GM19240 (cell line): ENCODE results near the gene RCOR1.

Source experiments
- DNase-seq: peaks from one replicate; pipeline ENCODE4 v3.0.0; 2011; ENCODE audit warnings: low spot score; ENCODE audit not compliant: insufficient read length

Gene RCOR1

DNA sequence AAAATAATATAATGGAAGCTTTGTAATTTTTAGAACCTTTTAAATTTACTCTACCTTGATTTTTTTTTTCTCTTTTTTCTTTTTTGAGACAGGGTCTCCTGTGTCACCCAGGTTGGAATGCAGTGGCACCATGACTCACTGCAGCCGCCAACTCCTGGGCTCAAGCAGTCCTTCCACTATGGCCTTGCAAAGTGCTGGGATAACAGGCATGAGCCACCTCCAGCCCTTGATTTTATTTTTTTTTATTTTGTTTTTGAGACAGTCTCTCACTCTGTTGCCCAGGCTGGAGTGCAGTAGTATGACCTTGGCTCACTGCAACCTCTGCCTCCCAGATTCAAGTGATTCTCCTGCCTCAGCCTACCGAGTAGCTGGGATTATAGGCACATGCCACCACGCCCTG lies 119.5 kb downstream of the RCOR1 start:
- DNase-seq = no peak

DNA sequence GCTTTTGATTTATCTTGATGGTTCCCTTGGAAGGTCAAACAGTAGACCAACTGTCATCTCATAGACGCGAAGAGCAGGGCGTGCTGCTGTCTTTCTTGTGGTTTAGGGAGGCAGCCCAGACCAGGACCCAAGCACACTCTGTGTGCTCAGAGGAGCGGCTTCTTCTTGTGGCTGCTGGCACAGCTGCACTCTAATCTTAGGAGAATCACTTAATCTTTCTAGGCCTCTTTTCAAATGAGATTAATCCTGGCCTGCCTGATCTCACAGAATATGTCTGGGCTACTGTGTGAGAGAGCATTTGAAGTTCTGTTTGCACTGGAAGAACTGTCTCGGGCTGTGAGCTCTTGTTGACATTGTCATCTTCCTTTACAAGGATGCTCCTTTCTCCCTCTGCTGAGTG lies 124.8 kb downstream of the RCOR1 start:
- no peak for DNase-seq

DNA sequence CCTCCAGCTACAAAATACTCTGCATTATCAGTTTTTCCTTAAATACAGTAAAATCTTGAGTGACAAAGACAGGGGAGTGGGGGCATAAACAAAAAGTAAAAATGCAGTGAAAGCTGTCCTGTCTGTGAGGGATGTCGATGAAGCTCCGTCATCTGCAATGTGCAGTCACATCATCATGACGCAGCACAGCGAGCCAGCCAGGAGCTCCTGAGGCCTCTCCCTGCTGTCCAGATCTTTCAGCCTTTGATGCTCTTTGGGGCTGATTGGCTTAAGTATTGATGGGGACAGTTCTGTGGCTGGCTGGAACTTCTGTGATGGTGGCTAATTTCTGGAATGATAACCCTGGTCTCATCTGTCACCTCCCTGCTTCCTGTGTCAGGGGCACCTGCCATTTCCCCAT lies 130.2 kb downstream of the RCOR1 start:
- DNase-seq = no peak

DNA sequence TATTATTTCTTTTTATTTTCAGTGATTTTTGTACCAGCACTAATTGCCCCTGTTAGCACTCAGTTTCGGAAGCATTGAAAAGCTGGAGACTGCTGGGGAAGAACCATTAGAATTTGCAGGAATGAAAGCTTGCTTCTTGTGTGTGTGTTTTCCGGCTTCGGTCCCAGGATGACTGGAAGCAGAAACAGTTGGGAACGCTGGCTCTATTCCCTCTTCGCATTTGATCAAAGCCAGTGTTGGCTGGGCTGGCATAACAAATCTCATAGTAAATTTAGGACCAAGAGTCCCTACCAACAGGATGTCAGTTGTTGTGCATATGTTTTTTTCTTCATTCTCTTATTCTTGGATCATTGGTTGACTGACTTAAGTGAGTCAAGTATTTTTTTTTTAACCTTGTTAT lies 131.2 kb downstream of the RCOR1 start:
- no peak for DNase-seq

DNA sequence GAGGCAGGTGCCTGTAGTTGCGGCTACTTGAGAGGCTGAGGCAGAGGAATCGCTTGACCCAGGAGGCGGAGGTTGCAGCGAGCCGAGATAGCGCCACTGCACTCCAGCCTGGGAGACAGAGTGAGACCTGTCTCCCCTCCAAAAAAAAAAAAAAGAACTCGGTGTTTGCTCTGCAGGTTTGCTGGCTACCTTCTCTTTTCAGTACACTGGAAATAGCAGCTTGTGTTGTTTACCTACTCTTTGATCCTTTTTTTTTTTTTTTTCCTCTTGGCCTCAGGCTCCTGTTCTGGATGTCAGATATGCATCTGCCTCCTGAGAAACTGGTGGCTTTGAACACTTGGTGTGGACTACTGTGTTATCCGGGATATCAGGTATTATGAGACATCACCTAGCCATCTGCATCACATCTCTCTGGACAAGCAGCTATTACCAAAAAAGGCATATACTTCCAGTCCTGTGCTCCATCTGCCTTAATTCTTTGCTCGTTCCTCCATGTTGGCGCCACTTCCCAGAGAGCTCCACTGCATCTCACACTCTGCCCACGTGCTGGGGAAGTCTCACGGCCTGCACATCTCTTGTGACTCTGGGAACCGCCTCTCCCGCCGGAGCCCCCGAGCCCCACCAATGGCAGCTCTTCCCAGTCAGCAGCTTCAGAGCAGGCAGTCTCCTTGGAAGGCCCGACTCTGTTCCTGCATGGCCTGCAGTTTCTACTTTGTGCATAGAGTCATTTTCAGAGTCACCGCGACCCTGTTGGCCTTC lies 133.9 kb downstream of the RCOR1 start:
- no peak for DNase-seq

DNA sequence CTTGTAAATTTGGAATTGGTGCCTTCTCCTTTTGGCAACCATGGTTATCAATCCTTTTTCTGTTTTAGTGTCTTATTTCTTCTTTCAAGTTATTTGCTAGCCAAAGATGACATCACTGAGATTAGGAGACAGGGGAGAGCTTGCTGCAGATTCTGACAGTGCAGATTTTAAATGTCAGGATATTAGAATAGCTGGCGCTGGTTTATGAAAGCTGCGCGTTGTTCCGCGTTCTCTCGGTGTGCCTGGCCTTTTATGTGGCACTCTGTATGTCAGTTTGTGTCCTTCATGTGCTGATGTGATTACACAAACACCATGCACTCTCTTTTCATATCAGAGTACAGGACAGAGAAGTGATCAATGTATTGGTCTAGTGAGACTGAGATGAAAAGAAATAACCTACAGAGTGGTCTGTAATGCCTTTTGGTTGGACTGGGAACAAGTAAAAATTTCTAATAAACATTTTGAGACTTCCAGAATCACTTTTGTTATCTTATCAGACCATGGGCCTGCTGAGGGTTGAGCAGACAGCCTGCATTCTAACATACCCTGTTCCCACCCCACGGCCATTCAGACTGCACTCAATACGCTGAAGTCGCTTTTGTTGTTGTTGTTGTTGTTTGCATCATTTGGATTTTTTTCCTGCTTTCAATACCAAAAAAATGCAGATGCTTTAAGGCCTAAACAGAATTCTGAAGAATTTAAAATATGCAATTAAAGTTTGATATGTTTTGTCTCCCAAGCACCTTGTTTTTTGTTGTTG lies 135.1 kb downstream of the RCOR1 start:
- DNase-seq = no peak

DNA sequence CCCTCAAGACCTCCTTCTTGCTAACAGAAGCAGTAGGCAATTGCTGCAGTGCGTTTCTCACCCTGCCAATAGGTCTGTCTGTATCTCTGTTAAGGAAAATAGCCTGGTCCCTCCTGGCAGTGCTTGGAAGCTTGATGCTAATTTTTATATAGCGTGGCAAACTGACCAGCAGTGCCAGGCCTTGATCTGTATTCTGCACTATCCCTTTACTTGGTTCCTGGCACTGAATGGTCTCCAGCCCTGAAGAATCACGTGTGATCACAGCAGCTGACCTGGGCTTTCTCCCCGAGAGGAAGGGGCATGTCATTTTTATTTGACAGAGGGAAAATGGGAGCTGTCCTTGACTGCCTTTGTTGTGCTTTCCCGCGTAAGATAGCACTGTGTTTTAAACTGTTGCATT lies 136.1 kb downstream of the RCOR1 start:
- no peak for DNase-seq

DNA sequence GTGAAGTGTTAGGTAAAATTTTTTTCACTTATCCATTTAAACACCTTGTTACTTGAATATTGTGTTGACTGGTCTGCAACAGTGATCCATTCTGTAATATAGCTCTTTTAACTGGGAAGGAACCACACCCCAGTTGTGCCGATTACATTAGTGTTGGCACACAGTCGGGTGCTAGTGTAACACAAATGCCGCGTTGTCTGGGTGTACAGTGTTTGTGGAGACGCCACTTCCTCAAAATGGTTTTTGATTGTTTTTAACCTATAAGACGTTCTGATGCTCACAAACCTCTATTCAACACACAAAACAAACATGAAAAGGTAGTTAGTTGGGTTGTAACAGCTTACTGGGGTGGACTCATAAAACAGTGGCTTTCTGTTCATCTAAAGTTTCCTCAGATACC lies 136.8 kb downstream of the RCOR1 start:
- DNase-seq = no peak

DNA sequence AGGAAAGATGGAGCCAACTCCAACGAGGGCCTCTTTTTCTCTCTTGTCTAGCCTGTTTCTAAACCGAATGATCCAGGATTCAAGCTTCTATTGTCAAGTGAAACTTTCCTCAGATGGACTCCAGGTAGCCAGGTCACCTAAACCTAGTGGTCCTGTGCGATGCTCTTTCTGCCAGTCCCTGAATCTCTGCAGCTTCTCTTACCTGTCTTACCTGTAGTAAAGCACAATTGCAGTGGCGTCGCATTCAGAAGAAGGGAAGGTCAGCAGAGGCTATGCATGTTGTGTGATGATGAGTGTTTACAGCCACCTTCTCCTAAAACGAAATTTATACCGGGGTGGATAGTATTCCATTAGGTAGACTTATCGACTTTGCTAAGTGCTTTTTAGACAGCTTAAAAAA lies 137.4 kb downstream of the RCOR1 start:
- no peak for DNase-seq

DNA sequence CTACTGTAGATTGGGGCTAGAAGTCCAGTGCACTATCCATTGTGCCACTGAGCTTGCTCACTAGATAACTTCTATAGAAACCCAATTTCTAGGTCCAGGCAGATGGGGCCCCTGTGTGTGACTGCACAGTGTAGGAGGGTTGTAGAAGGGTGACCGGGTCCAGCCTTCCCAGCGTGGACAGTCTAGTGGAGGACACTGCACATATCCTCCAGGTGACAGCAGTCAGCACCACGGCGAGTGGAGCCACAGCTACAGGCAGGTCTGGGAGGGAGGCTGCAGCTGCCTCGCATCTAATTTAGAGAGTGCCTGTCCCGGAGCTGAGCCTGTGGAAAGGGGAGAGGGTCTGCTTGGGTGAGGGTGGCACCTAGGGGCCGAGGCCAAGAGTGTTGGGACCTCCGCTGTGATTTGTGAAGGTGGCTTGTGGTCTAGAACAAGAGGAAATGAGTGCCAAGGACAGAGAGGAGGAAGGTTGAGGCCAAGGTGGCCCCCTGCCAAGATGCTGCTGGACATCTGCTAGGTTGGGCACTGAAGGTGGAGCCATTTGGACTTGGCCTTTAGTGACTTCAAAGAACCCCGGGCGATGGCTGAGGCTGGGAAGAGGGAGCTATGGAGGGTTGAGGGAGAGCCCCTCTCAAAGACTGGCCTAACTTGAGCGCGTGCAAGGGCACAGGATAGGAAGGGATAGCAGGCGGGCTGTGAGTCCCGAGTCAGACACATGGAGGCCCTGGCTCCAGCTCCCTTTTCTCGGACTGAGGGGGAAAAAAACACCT lies 138.8 kb downstream of the RCOR1 start:
- no peak for DNase-seq

DNA sequence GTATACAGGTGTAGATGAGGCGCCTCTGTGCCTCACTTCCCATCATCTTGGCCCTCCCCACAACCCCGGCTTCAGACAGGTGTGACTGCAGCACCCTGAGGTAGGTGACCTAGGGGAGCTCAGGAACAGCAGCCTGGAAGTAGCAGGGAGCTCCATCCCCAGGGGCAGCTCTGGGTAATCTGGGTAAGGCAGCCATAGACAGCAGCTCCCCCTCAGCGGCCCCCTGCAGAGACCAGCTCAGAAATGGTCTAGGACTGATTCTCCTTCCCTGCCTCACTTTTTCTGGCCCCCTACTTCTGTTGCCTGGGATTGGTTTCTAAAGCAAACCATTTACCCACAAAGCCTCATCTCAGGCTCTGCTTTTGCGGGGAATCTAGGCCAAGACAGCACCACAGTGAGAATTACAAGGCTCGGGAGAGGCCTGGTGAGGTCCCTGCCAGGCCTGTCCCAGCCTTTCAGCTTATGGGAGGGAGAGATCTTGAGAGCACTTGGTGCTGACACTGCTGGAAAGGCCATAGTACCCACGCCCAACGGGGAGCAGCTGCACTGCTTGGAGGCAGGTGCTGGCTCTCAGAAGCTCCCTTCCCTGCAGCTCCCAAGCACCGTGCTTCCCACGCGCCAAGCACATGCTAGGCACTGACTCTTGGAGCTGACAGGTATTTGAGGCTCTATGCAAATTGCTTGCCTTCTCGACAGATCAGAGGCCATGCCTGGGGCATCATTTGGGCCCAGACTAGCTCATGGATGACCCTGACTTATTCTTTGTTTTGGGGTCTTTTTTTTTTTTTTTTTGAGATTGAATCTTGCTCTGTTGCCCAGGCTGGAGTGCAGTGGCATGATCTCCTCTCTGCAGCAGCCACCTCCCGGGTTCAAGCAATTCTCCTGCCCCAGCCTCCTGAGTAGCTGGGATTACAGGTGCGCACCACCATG lies 139.7 kb downstream of the RCOR1 start:
- no peak for DNase-seq

DNA sequence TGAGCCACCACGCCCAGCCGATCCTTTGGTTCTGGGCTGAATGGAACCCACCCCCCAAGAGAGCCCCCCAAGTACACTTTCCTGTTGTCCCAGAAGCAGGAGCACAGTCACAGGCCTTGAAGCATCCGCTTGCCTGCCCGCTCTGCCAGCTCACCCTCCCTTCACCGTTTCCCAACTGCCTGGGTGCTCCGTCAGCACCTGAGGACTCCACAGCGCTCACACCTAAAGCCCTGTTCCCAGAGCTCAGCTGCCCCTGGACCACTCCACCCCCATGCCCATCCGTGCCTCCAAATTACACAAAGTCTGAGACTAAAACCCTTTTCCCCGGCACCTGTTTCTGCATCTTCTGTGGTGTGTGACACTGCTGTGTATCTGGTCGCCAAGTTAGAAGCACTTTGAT lies 140.5 kb downstream of the RCOR1 start:
- no peak for DNase-seq

DNA sequence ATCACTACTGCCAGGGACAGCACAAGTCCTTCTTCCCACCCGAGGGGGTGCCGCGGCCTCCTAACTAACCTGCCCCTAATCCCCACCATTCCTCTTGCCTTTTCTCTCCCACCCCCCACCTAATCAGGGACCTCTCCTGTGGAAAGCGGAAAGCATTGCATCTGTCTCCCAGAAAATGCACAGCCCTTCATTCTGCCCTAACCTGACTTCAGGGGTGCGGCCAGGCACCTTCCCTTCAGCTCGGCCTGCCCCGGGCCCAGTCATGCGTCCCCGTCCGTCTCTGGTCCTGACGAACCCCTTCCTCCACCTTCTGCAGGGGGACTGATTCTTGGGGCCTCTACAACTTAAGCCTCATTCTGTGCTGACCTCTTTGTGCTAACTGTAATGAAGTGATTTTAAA lies 140.9 kb downstream of the RCOR1 start:
- no peak for DNase-seq

DNA sequence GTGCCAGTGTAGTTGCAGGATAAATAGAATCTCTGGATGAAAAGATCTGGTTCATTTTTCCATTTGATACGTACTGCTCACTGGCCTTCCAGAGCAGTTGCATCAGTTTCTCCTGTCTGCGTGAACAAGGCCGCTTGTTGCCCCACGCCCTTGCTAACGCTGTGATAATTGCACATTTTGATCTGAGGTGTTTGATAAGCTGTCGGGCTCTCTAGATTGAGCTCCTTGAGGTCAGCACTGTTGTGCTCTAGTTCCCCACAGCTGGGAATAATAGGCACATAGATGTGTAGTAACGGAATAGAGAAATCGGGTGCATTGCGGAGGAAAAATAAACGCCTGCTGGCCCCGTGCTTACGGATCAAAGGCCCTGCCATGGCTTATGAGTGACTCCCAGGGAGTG lies 142.0 kb downstream of the RCOR1 start:
- DNase-seq = no peak

DNA sequence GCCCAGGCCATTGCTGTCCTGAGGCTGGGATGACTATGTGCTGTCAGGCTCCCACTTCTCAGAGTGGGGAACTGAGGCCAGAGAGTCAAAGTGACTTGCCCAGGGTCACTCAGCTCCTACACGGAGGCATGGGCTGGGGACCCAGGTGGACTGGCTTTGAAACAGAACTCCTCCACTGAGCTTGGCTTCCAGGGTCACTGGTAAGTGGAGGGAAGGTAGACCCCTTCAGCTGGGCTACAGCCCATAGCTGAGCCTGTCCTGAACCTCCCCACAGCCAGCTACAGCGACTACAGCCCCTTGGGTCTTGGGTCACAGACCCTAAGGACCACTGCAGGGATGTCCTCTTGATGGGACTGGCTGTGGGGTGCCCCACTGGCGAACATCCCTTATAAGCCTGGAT lies 144.5 kb downstream of the RCOR1 start:
- DNase-seq = no peak

DNA sequence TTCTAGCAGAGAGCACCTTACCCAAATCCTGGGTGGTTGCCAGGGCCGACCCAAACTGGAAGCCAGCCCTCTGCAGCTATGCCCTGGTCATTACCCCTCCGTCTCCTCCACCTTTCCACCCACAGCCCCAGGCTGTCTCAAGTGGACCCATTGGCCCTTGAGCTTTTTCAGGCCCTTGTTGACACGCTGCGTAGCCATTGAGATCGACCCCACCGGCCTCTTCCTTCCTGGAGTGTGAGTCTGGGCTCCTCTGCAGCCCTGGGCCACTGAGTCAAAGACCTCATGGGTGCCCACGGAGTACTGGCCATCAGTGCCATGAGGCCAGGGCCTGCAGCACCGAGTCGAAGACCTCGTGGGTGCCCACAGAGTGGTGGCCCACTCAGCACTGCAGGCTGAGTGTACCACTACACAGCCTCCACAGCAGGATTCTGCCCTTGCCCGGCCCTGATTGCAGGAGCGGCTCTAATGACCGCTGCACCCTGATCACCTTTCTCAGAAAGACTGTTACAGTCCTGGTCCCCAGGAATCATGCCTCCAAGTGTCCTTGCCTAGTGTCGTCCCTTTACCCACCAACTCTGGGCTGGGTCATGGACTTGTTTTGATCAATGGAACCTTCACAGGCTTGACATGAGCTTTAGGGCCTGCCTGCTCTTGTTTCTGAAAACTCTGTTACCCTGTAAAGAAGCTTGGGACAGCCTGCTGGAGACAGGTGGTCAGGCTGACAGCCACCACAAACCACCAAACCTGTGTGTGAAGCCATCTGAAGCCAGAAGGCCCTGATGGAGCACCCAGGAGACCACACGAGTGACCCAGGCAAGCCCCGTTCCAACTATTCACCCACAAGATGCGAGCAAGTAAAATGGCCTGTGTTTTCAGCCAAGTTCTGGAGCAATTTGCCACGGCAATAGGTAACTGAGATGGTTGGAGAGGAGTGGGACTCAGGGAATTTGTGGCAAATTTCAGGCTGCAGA lies 145.2 kb downstream of the RCOR1 start:
- no peak for DNase-seq

DNA sequence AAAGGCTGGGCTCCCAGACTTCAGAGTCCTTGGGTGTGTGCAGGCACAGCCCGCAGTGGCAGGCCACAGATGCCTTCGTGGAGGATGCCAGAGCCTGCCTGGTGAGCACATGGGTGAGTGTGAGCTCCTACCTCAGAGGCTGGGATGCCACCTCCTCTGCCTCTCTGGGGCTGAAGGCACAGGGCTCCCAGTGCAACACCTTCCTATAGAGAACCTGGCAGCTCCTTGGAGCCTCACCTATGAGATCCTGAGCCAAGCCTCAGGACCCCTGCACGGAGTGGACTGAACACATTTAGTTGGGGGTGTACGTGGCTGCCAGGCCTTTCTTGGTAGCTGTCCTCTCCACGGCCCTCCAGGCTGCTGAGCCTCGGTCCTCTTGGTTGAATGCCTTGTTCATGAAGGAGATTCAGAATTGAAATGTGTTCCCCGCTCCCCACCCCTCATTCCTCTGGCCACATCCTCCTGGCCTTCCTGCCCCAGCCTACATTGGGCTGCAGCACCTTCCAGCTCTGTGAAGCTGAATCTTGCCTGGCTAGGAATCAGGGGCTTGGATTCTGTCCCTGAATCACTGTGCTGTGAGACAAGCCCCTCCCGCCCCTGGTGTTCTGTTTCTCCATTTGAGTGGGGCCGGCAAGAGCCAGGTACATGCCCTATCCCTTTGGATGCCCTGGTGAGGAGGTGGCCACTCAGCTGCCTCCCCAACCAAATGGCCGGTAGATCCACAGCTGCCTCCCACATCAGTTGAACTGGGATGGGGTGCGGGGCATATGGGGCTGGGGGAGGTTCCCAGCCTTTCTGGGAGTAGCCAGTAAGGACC lies 146.1 kb downstream of the RCOR1 start:
- DNase-seq = no peak

DNA sequence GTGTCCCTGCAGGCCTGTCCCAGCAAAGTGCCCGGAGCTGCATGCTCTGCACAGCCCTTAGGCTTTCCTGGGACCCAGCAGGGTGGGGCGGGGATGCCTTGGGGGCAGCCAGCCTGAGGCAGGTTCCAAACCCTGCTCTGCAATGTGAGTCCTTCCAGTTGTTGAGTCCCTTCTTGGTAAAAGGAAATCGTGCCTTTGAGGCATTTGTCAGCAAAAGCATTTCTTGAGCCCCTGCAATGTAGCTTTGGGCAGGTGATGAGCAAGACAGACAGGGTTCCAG lies 146.7 kb downstream of the RCOR1 start:
- no peak for DNase-seq

DNA sequence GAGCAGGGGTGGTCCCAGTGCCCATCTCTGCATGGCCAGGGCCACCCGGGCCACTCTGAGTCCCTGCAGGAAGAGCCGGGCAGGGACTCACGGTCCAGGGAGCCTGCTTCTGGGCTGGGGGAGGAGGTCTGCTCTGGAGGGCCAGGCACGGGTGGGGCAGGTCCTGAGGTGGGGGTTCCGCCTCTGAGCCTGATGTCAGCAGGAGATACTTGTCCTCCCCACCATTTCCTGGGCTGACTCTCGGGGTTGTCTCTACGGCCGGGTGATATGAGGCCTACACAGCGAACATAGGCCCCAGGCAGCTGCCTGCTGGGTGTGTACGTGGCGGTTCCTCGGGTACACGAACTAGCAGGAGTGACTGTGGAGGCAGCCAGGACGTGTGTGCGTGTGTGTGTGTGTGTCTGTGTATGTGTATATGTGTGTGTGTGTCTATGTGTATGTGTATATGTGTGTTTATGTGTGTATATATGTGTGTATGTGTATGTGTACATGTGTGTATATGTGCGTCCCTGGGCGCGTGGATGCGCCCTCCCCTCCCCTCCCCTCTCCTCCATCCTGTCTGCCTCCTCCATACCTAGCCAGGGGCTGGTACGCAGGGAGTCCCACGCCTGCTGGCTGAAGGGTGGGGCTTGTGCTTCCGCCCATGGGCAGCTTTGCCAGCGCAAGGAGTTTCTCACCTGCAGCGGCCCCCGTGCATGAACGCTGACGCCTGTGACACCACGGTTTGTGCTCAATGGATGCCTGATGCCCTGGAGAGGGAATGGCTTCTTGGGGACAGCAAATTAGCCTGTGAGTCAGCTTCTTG lies 154.4 kb downstream of the RCOR1 start:
- DNase-seq = no peak
